NOMO-1 (cell line): ENCODE data around the gene SNTB2.
"Not testable (repeated sequence)": the region's sequence is repeated elsewhere in the genome, so short reads cannot be mapped to it uniquely, and the experiment has no call there.

Experiments
- DNase-seq, 2 experiments: peaks; one replicate each; lab custom pipeline; 2025; ENCODE audit not compliant: unreplicated experiment in 2 of 2; lab: John Stamatoyannopoulos, UW

The SNTB2 gene

DNA sequence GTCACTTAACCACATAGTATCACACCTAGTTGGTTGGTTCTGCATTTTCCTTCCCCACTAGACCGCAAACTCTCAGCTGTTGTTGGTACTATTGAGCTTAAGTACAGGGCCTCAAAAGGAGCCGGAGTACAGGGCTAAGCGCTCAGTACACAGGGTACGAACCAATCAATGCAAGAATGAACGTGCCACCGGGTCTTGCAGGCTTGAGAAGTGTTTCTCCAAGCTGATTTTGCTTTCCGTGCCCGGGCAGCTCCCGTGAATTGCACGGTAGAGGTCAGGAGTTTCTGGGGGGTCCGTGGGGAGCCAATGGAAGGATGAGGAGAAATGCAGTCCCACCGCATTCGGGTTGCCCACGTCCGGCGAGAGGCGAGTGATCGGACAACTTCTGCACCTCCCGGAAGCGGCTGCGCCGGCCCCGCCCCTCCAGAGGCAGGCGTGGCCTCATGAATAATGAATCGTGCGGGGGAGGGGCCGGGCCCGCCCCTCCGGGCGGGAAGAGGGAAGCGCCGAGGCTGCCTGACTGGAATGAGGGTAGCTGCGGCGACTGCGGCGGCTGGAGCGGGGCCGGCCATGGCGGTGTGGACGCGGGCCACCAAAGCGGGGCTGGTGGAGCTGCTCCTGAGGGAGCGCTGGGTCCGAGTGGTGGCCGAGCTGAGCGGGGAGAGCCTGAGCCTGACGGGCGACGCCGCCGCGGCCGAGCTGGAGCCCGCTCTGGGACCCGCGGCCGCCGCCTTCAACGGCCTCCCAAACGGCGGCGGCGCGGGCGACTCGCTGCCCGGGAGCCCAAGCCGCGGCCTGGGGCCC lies at the start of gene SNTB2:
Gene SNTB2, plus strand, starts transcription at position 523 of the 804 bp plus-strand sequence. Its CDS starts 3 bp downstream, at position 526.
- DNase-seq: peak; percentile 93

- DNase-seq: no peak
Observed at GRCh38 chr16:69138608-69139007, 48.4 kb upstream of the SNTB2 start.

DNA sequence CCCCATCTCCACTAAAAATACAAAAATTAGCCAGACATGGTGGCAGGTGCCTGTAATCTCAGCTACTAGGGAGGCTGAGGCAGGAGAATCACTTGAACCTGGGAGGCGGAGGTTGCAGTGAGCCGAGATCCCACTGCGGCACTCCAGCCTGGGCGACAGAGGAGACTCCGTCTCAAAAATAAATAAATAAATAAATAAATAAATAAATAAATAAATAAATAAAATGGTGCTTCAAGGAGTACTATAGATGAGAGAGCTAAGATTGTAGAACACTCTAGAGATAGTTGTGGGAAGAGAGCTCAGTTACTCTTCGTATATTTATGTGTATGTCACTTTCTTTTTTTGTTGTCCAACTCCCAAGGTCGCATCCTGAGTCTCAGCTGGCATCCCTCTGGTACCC lies 47.5 kb upstream of the SNTB2 start:
- DNase-seq: not testable (repeated sequence)

DNA sequence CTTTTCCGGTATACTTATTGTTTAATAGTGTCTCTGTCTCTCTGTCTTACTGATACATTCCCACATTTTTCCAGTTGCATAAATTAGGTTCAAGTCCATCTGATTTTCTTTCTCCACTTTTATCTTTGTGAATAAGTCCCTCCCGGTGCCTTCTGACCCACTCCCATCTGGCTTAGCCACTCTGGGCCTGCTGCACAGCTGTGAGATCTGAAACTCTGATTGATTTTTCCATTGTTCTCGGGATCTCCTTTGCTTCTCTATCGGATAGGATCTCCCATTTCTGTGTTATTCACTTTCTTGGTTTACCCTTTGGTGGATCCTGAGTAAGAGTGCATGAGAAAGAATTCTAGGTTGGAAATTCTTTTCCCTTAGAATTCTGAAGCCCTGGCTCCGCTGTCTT lies 46.0 kb upstream of the SNTB2 start:
- DNase-seq: no peak

GRCh38 chr16:69141936-69142335 lies 45.0 kb upstream of the SNTB2 start:
- DNase-seq: no peak

GRCh38 chr16:69143116-69143515 lies 43.8 kb upstream of the SNTB2 start:
- no peak for DNase-seq

GRCh38 chr16:69145658-69146057 lies 41.3 kb upstream of the SNTB2 start:
- DNase-seq: no peak

- not testable (repeated sequence) for DNase-seq
Observed at GRCh38 chr16:69149621-69150020, 37.3 kb upstream of the SNTB2 start.

- peak in 1 of 2 experiments; percentile 60 for DNase-seq
Observed at GRCh38 chr16:69150146-69150865, 36.7 kb upstream of the SNTB2 start.

DNA sequence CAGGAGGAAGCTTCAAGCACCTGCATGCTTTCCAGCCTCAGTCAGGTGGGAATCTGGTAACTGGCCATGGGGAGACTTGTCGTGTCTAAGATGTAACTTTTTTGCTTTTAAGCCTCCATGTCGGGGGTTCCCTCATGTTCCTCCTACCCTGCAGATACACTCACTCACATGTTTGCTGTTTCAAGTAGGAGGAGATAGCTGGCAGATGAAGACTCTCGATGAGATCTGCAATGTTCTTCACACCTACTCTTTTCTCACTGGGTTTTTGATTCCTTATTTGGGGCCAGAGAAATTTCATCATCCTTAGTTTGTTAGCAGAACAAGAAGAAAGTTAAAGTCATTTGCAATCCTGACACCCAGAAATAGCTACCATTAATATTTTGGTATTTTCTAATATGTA lies 29.8 kb upstream of the SNTB2 start:
- DNase-seq: no peak

DNA sequence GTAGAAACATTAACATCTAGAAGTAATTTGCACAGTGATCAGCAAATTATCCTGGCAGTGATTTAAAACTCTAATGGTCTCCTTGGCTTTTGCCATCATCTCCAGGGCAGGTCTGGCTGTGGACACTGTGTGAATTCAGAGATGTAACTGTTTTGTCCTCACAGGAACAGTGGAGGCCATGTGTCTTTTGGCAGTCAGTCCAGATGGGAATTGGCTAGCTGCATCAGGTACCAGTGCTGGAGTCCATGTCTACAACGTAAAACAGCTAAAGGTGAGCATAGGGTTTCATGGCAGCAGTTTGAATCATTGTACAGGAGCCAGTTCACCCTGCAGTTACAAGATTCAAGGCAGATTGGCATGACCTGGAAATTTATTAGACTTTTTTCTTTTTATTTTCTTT lies 26.8 kb upstream of the SNTB2 start:
- no peak for DNase-seq

GRCh38 chr16:69165584-69165983 lies 21.4 kb upstream of the SNTB2 start:
- DNase-seq: no peak

DNA sequence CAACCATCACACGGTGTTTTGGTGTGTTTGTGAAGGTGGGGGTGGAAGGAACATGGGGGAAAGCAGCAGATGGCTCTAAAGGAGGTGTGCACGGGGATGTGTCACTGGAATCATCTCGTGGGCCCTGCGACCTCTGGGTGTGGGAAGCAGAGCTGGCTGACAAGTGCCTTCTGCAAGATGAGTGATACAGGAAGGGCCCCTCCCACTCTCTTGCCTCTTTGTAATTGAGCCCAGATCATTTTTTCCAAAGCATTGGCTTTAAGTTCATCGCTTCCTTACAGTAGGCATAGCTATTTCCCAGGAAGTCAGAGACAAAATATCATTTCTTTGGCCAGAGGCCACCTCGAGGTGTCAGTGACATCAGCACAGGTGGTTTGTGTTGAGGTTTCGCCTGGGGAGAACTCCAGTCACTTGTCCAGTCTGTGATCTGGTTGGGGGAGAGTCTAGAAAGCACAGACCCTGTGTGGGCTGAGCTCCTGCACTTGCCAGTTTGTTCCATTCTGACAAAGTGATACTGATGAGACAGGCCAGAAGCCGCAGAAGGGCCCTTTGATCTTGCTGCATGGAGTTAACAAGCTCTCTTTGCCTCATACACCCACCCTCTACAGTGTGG lies 20.6 kb upstream of the SNTB2 start:
- DNase-seq: no peak

- DNase-seq: no peak
Observed at GRCh38 chr16:69166946-69167930, 19.7 kb upstream of the SNTB2 start.

GRCh38 chr16:69169051-69169450 lies 17.9 kb upstream of the SNTB2 start:
- DNase-seq: no peak

- no peak for DNase-seq
Observed at GRCh38 chr16:69169607-69170352, 17.2 kb upstream of the SNTB2 start.

DNA sequence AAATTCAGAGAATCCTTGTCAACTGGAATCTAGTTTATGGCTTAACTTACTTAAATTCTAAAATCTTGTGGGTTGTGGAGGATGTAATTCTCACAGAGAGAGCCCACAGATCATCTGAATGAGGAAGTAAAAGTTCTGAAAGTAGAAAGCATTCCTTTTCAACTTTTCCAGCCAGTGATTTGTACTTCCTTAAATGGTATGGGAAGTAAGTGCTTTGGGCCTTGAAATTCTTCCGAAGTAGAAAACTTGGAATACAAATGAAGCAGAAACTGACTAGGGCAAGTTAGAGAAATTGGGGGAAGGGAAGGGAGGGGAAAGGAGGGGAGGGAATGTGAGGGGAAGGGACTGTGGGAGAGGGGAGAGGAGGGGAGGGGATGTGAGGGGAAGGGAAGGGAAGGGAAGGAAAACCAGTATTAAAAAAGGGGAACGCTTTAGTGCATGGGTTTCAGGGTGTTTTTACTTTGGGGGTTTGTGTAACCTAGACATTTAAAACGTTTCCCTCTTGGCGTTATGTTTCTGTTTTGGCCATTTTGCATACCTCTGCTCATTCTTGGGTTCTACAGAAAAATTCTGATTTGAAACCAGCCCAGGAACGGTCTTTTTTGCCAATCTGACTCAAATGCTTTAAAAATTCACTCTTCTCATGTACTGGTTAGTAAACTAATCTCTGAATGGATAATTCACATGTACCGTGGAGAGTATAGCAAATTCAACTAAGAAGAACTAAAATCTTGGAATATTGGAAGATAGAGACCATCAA lies 15.5 kb upstream of the SNTB2 start:
- peak in 1 of 2 experiments; percentile 81 for DNase-seq

GRCh38 chr16:69176033-69176800 lies 10.7 kb upstream of the SNTB2 start:
- no peak for DNase-seq
